ENCODE results near the gene CCSAP. TPM values are rescaled to one million over a fixed set of nuclear protein-coding genes. Genes with fewer than 3 reads are reported as not detected.

Gene CCSAP
- total RNA-seq, 1 donor from 2014 or later, result 8.3 TPM

DNA sequence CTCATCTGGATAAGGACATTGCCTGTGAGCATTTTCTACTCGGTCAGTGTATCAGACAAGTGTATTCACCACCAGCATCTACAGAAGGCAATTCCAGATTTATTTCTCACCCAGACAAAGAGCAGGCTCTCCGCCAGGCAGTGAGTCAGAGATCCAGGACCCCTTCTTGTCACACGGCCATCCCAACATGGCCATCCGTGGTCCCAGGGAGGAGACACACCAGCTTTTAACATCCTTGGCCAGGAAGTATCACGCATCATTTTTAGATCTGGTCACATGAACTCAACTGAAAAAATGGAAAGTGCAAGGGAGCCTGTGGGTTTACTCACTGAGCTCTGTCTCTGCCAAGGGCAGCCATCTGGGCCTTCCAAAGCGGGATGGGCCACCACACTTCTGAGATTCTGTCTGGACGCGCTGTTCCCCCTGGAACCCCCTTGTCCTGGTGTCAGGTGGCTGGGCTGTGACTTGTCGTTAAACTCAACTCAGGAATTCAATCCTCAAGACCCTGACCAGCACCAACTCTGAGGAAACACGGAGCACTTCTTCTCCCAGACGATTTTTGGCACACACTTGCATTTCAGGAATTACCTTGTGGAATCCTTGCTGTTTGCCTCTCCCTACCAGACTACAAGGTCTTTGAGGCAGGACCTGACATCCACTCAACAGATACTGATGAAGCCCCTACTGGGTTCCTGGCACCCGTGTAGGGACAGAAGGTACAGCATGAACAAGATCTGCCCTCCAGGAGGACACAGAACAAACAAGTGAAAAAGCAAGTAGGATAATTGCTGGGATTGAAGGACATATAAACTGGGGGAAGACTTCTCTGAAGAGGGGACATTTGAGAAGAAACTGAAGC lies 21.6 kb upstream of the CCSAP start:
- H3K4me3 Mint-ChIP-seq, result no peak overlapping the region
- no peaks in the 10 kb centered on the region for H3K36me3 Mint-ChIP-seq
- H3K4me1 Mint-ChIP-seq, result no peaks in the 10 kb centered on the region
- DNase-seq (ENCODE audit: low spot score in 2 of 2, unreplicated experiment in 2 of 2), result no peak
- H3K27ac Mint-ChIP-seq, result no peak overlapping the region
- peaks cover 8% of the 10 kb centered on the region for H3K9me3 Mint-ChIP-seq
- TF ChIP-seq, protein P1, sequence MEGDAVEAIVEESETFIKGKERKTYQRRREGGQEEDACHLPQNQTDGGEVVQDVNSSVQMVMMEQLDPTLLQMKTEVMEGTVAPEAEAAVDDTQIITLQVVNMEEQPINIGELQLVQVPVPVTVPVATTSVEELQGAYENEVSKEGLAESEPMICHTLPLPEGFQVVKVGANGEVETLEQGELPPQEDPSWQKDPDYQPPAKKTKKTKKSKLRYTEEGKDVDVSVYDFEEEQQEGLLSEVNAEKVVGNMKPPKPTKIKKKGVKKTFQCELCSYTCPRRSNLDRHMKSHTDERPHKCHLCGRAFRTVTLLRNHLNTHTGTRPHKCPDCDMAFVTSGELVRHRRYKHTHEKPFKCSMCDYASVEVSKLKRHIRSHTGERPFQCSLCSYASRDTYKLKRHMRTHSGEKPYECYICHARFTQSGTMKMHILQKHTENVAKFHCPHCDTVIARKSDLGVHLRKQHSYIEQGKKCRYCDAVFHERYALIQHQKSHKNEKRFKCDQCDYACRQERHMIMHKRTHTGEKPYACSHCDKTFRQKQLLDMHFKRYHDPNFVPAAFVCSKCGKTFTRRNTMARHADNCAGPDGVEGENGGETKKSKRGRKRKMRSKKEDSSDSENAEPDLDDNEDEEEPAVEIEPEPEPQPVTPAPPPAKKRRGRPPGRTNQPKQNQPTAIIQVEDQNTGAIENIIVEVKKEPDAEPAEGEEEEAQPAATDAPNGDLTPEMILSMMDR (IDR thresholded peaks at IDR 0.05; ENCODE audit: unreplicated experiment), result no peak
- H3K27me3 Mint-ChIP-seq (ENCODE audit: low read depth), result peaks cover 36% of the 10 kb centered on the region

DNA sequence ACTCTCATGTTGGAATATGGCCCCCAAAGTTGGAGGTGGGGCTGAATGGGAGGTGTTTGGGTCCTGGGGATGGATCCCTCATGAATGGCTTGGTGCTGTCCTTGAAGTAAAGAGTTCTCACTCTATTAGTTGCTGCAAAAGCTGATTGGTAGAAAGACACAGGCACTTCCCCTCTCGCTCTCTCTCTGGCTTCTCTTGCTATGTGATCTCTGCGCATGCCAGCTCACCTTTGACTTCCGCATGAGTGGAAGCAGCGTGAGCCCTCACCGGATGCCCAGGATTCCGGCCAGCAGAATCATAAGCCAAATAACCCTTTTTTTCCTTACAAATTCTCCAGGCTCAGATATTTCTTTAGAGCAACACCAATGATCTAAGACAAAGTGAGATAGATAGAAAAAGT lies 20.9 kb upstream of the CCSAP start:
- peaks cover 43% of the 10 kb centered on the region for H3K27me3 Mint-ChIP-seq (ENCODE audit: low read depth)
- no peak overlapping the region for H3K4me3 Mint-ChIP-seq
- no peaks in the 10 kb centered on the region for H3K36me3 Mint-ChIP-seq
- no peak for DNase-seq (ENCODE audit: low spot score in 2 of 2, unreplicated experiment in 2 of 2)
- H3K9me3 Mint-ChIP-seq, result peaks cover 8% of the 10 kb centered on the region
- TF ChIP-seq, protein P1 (IDR thresholded peaks at IDR 0.05; ENCODE audit: unreplicated experiment), result no peak
- no peak overlapping the region for H3K27ac Mint-ChIP-seq
- H3K4me1 Mint-ChIP-seq, result no peaks in the 10 kb centered on the region

DNA sequence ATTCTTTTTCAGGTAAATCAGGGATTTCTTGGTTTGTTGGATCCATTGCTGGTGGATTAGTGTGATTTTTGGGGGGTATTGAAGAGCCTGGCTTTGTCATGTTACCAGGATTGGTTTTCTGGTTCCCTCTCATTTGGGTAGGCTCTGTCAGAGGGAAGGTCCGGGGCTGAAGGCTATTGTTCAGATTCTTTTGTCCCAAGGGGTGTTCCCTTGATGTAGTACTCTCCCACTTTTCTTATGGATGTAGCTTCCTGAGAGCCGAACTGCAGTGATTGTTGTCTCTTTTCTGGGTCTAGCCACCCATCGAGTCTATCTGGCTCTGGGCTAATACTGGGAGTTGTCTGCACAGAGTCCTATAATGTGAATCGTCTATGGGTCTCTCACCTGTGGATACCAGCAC lies 17.6 kb upstream of the CCSAP start:
- no peak for DNase-seq (ENCODE audit: low spot score in 2 of 2, unreplicated experiment in 2 of 2)
- Mint-ChIP-seq H3K27me3 (ENCODE audit: low read depth) (peaks cover 58% of the 10 kb centered on the region), H3K9me3 (peaks cover 8% of the 10 kb centered on the region), H3K4me1 (no peaks in the 10 kb centered on the region), H3K4me3 (no peak overlapping the region), H3K36me3 (no peaks in the 10 kb centered on the region), H3K27ac (no peak overlapping the region)
- TF ChIP-seq, protein P1 (IDR thresholded peaks at IDR 0.05; ENCODE audit: unreplicated experiment), result no peak

DNA sequence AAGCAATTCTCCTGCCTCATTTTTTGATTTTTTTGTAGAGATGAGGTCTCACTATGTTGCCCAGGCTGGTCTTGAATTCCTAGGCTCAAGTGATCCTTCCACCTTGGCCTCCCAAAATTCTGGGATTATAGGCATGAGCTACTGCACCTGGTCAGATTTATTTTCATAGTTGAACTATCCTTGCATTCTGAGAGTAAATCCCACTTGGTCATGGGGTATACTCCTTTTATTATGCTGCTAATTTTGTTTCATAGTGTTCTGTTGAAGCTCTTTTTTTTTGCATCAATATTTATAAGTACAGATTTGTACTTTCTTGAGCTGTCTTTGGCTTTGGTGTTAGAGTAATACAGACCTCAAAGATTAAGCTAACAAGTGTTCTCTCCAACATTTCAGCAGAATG lies 12.8 kb upstream of the CCSAP start:
- Mint-ChIP-seq H3K36me3 (no peaks in the 10 kb centered on the region), H3K9me3 (peaks cover 12% of the 10 kb centered on the region), H3K4me1 (no peaks in the 10 kb centered on the region), H3K4me3 (no peak overlapping the region), H3K27me3 (ENCODE audit: low read depth) (peaks cover 53% of the 10 kb centered on the region), H3K27ac (no peak overlapping the region)
- no peak for DNase-seq (ENCODE audit: low spot score in 2 of 2, unreplicated experiment in 2 of 2)
- TF ChIP-seq, protein P1 (IDR thresholded peaks at IDR 0.05; ENCODE audit: unreplicated experiment), result no peak

DNA sequence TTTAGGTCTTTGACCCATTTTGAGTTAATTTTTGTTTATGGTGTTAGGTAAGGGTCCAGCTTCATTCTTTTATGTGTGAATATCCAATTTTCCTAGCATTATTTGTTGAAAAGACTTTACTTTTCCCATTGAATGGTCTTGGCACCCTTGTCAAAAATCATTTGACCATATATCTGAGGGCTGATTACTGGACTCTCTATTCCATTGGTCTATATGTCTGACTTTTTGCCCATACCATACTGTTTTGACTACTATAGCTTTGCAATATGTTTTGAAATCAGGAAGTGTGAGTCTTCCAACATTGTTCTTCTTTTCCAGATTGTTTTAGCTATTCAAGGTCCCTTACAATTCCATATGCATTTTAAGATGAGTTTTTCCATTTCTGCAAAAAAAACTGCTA lies 11.4 kb upstream of the CCSAP start:
- no peak for DNase-seq (ENCODE audit: low spot score in 2 of 2, unreplicated experiment in 2 of 2)
- TF ChIP-seq, protein P1 (IDR thresholded peaks at IDR 0.05; ENCODE audit: unreplicated experiment), result no peak
- Mint-ChIP-seq H3K9me3 (peaks cover 12% of the 10 kb centered on the region), H3K4me3 (no peak overlapping the region), H3K4me1 (no peaks in the 10 kb centered on the region), H3K27ac (no peak overlapping the region), H3K27me3 (ENCODE audit: low read depth) (peaks cover 40% of the 10 kb centered on the region), H3K36me3 (no peaks in the 10 kb centered on the region)
